ENCODE data around the gene STAB2. TPM values are rescaled to one million over a fixed set of nuclear protein-coding genes. Genes with fewer than 3 reads are reported as not detected.

Gene STAB2
- total and polyA plus RNA-seq, 7 experiments from 2014 or later = not detected

GRCh38 chr12:103697971-103698751 is 111.1 kb downstream of the STAB2 start:
- Histone ChIP-seq H3K27me3 (ENCODE audit: control insufficient read depth in 2 of 2, insufficient read depth in 2 of 2, low read length in 2 of 2) (no peaks in the 10 kb centered on the region), H3K4me3 (ENCODE audit: low read length) (no peak overlapping the region), H3K9me3 (ENCODE audit: control insufficient read depth in 2 of 3, low read length in 3 of 3) (no peaks in the 10 kb centered on the region), H3K27ac (ENCODE audit: low read depth, low read length) (no peak overlapping the region), H3K4me1 (ENCODE audit: control insufficient read depth in 2 of 2, insufficient read depth in 2 of 2, low read length in 2 of 2) (no peaks in the 10 kb centered on the region), H3K36me3 (ENCODE audit: control insufficient read depth in 2 of 3, insufficient read depth in 3 of 3, low read length in 3 of 3) (no peaks in the 10 kb centered on the region)
- H3K36me3 Mint-ChIP-seq = no peaks in the 10 kb centered on the region
- H3K4me1 Mint-ChIP-seq = no peaks in the 10 kb centered on the region
- H3K27me3 Mint-ChIP-seq = peaks cover 6 to 31% (median 18%) of the 10 kb centered on the region in 5 donors
- no peak overlapping the region for H3K27ac Mint-ChIP-seq
- H3K4me3 Mint-ChIP-seq = no peak overlapping the region
- POLR2A ChIA-PET = no interaction called here
- ATAC-seq = no peak
- H3K9me3 Mint-ChIP-seq = no peaks in the 10 kb centered on the region
- CTCF ChIA-PET = interaction anchor here (0.5 kb wide), 1 partner anchor 39 kb away, joined by 6 read pairs; no protein-coding TSS in a partner anchor
- intact Hi-C loops (cut with micrococcal nuclease) = no loop called here
- DNase-seq = no peak

DNA sequence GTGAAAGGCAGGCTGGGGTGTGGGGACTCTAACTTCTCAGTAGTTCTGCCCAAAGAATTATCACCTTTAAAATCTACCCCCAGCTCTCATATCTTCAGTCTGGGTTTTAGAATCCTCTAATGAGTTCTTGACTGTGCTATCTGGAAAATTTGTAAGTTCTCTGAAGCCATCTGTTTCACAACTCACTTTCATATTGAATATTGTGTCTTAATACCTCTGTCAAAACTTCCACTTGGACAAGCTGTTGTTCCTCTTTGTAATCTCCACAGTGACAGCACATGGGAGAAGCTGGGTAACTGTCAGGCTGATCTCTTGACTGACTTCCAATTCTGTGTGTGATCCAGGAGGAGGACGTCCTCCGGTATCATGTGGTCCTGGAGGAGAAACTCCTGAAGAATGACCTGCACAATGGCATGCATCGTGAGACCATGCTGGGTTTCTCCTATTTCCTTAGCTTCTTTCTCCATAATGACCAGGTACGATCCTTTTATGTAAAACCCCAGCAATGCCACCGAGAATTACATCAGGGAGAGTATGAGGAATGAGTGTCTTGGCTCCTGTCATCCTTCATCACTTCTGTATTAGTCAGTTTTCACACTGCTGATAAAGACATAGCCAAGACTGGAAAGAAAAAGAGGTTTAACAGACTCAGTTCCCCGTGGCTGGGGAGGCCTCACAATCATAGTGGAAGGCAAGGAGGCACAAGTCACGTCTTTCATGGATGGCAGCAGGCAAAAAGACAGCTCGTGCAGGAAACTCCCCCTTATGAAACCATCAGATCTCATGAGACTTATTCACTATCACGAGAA is 111.9 kb downstream of the STAB2 start:
- Histone ChIP-seq H3K36me3 (ENCODE audit: control insufficient read depth in 2 of 3, insufficient read depth in 3 of 3, low read length in 3 of 3) (no peaks in the 10 kb centered on the region), H3K27ac (ENCODE audit: low read depth, low read length) (no peak overlapping the region), H3K9me3 (ENCODE audit: control insufficient read depth in 2 of 3, low read length in 3 of 3) (no peaks in the 10 kb centered on the region), H3K4me3 (ENCODE audit: low read length) (no peak overlapping the region), H3K27me3 (ENCODE audit: control insufficient read depth in 2 of 2, insufficient read depth in 2 of 2, low read length in 2 of 2) (peaks cover 0 to 3% of the 10 kb centered on the region in 2 donors), H3K4me1 (ENCODE audit: control insufficient read depth in 2 of 2, insufficient read depth in 2 of 2, low read length in 2 of 2) (no peaks in the 10 kb centered on the region)
- Mint-ChIP-seq H3K36me3 (no peaks in the 10 kb centered on the region), H3K4me3 (no peak overlapping the region), H3K9me3 (no peaks in the 10 kb centered on the region), H3K27me3 (peaks cover 6 to 37% (median 18%) of the 10 kb centered on the region in 5 donors), H3K27ac (peak overlapping the region in 1 of 9 donors; percentile 20), H3K4me1 (no peaks in the 10 kb centered on the region)
- POLR2A ChIA-PET = no interaction called here
- intact Hi-C loops (cut with micrococcal nuclease) = no loop called here
- CTCF ChIA-PET = no interaction called here
- ATAC-seq = peak; percentile 36
- no peak for DNase-seq

GRCh38 chr12:103705098-103705497 is 118.0 kb downstream of the STAB2 start:
- H3K36me3 Mint-ChIP-seq = no peaks in the 10 kb centered on the region

DNA sequence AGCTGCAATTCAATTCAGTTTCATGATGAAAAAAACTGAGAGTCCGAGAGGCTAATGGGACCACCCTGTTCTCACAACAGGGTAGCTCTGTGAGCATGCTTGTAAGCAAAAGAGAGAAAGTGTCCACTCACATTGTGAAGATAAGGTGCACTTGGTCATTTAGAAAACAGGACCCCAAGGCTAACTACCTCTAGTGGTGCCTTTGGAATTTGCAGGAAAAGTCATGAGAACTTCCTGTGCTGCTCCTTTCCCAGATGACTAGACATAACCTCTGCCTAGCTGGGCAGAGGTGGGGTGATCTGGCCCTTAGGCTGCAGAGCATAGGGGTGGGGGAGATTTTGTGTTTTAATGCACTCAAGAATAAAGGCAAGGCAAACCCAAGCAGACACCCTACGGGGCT is 118.9 kb downstream of the STAB2 start:
- no peak overlapping the region for H3K4me3 ChIP-seq (ENCODE audit: low read length)
- Mint-ChIP-seq H3K27me3 (peaks cover 9 to 37% (median 20%) of the 10 kb centered on the region in 5 donors), H3K36me3 (no peaks in the 10 kb centered on the region), H3K9me3 (peaks cover 0 to 2% (median 0%) of the 10 kb centered on the region in 11 donors), H3K27ac (no peak overlapping the region), H3K4me1 (no peaks in the 10 kb centered on the region), H3K4me3 (no peak overlapping the region)
- H3K4me1 ChIP-seq (ENCODE audit: control insufficient read depth in 2 of 2, insufficient read depth in 2 of 2, low read length in 2 of 2) = no peaks in the 10 kb centered on the region
- H3K27ac ChIP-seq (ENCODE audit: low read depth, low read length) = no peak overlapping the region
- H3K27me3 ChIP-seq (ENCODE audit: control insufficient read depth in 2 of 2, insufficient read depth in 2 of 2, low read length in 2 of 2) = peaks cover 0 to 3% of the 10 kb centered on the region in 2 donors
- ATAC-seq = no peak
- CTCF ChIA-PET = no interaction called here
- intact Hi-C loops (cut with micrococcal nuclease) = no loop called here
- POLR2A ChIA-PET = no interaction called here
- H3K36me3 ChIP-seq (ENCODE audit: control insufficient read depth in 2 of 3, insufficient read depth in 3 of 3, low read length in 3 of 3) = no peaks in the 10 kb centered on the region
- DNase-seq = no peak
- H3K9me3 ChIP-seq (ENCODE audit: control insufficient read depth in 2 of 3, low read length in 3 of 3) = no peaks in the 10 kb centered on the region

More at GRCh38 chr12:103705098-103705497, 118.0 kb downstream of the STAB2 start:
- H3K27ac ChIP-seq (ENCODE audit: low read depth, low read length) = no peak overlapping the region
- no peaks in the 10 kb centered on the region for H3K9me3 ChIP-seq (ENCODE audit: control insufficient read depth in 2 of 3, low read length in 3 of 3)
- H3K27me3 ChIP-seq (ENCODE audit: control insufficient read depth in 2 of 2, insufficient read depth in 2 of 2, low read length in 2 of 2) = peaks cover 0 to 3% of the 10 kb centered on the region in 2 donors
- Mint-ChIP-seq H3K27ac (no peak overlapping the region), H3K27me3 (peaks cover 7 to 32% (median 20%) of the 10 kb centered on the region in 5 donors), H3K4me3 (no peak overlapping the region), H3K9me3 (peaks cover 0 to 2% (median 0%) of the 10 kb centered on the region in 11 donors), H3K4me1 (no peaks in the 10 kb centered on the region)
- intact Hi-C loops (cut with micrococcal nuclease) = no loop called here
- no peaks in the 10 kb centered on the region for H3K4me1 ChIP-seq (ENCODE audit: control insufficient read depth in 2 of 2, insufficient read depth in 2 of 2, low read length in 2 of 2)
- ATAC-seq (no peak), DNase-seq (no peak)
- no peaks in the 10 kb centered on the region for H3K36me3 ChIP-seq (ENCODE audit: control insufficient read depth in 2 of 3, insufficient read depth in 3 of 3, low read length in 3 of 3)
- H3K4me3 ChIP-seq (ENCODE audit: low read length) = no peak overlapping the region
- CTCF ChIA-PET = no interaction called here
- POLR2A ChIA-PET = no interaction called here

GRCh38 chr12:103707446-103707845 is 120.4 kb downstream of the STAB2 start:
- no peaks in the 10 kb centered on the region for H3K36me3 ChIP-seq (ENCODE audit: control insufficient read depth in 2 of 3, insufficient read depth in 3 of 3, low read length in 3 of 3)
- Mint-ChIP-seq H3K4me1 (no peaks in the 10 kb centered on the region), H3K4me3 (no peak overlapping the region), H3K27ac (no peak overlapping the region), H3K9me3 (peaks cover 0 to 2% (median 0%) of the 10 kb centered on the region in 11 donors), H3K36me3 (no peaks in the 10 kb centered on the region), H3K27me3 (peaks cover 9 to 38% (median 24%) of the 10 kb centered on the region in 5 donors)
- H3K27me3 ChIP-seq (ENCODE audit: control insufficient read depth in 2 of 2, insufficient read depth in 2 of 2, low read length in 2 of 2) = peaks cover 0 to 3% of the 10 kb centered on the region in 2 donors
- no peaks in the 10 kb centered on the region for H3K4me1 ChIP-seq (ENCODE audit: control insufficient read depth in 2 of 2, insufficient read depth in 2 of 2, low read length in 2 of 2)
- ChIA-PET CTCF (no interaction called here), POLR2A (no interaction called here)
- DNase-seq = no peak
- H3K27ac ChIP-seq (ENCODE audit: low read depth, low read length) = no peak overlapping the region
- no peak overlapping the region for H3K4me3 ChIP-seq (ENCODE audit: low read length)
- intact Hi-C loops (cut with micrococcal nuclease) = no loop called here
- no peak for ATAC-seq
- no peaks in the 10 kb centered on the region for H3K9me3 ChIP-seq (ENCODE audit: control insufficient read depth in 2 of 3, low read length in 3 of 3)

DNA sequence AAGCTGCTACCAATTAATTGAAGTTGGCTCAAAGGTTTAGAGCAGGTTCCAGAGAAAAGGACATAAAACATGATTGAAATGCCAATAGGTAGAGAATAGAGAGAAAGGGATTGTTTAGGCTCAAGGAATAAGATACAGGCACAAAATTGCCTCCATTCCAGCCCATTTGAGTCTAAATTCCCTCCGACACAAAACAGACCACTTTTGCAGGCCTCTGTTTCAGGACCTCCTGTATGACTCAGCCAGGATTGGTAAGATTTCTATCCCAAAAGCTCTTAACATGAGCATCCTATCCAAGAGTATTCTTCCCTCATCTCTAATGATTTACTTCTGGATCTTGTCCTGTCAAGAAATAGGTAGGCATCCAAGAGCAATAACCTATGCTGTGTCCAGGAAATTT is 123.5 kb downstream of the STAB2 start:
- ATAC-seq (no peak), DNase-seq (no peak)
- Mint-ChIP-seq H3K4me1 (no peaks in the 10 kb centered on the region), H3K27ac (no peak overlapping the region), H3K4me3 (no peak overlapping the region), H3K36me3 (no peaks in the 10 kb centered on the region), H3K27me3 (peaks cover 9 to 34% (median 20%) of the 10 kb centered on the region in 5 donors), H3K9me3 (peaks cover 0 to 2% (median 0%) of the 10 kb centered on the region in 11 donors)
- no peaks in the 10 kb centered on the region for H3K36me3 ChIP-seq (ENCODE audit: control insufficient read depth in 2 of 3, insufficient read depth in 3 of 3, low read length in 3 of 3)
- no peaks in the 10 kb centered on the region for H3K9me3 ChIP-seq (ENCODE audit: control insufficient read depth in 2 of 3, low read length in 3 of 3)
- no peak overlapping the region for H3K4me3 ChIP-seq (ENCODE audit: low read length)
- H3K4me1 ChIP-seq (ENCODE audit: control insufficient read depth in 2 of 2, insufficient read depth in 2 of 2, low read length in 2 of 2) = no peaks in the 10 kb centered on the region
- H3K27me3 ChIP-seq (ENCODE audit: control insufficient read depth in 2 of 2, insufficient read depth in 2 of 2, low read length in 2 of 2) = no peaks in the 10 kb centered on the region
- intact Hi-C loops (cut with micrococcal nuclease) = no loop called here
- ChIA-PET POLR2A (no interaction called here), CTCF (no interaction called here)
- no peak overlapping the region for H3K27ac ChIP-seq (ENCODE audit: low read depth, low read length)
